ENCODE data around the gene ADRB2. TPM values are rescaled to one million over a fixed set of nuclear protein-coding genes. Genes with fewer than 3 reads are reported as not detected.

The ADRB2 gene
- total RNA-seq, 1 experiment from 2014 or later = 1.0 TPM

DNA sequence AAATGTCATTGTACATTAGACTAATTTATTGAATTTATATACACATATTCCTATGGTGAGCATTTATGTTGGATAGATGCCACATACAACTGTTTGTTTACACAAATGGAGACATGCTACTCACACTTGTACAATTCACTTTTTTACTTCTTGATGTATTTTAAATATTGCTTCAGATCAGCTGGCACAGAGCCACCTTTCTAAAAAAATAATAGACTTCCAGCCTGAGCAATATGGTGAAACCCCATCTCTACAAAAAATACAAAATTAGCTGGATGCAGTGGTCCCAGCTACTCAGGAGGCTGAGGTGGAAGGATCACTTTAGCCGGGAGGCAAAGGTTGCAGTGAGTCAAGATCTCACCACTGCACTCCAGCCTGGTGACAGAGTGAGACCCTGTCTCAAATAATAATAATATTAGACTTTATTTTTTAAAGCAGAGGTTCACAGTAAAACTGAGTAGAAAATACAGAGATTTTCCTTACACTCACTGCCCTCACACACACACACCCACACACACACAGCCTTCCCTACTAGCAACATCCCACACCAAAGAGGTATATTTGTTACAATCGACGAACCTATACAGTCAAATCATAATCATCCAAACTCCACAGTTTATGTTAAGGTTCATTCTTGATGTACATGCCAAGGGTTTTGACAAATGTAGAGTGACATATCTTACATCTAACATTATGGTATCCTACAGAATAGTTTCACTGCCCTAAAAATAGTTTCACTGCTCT lies 16.5 kb upstream of the ADRB2 start:
- no peak for DNase-seq (ENCODE audit: low read depth, low spot score)
- CTCF ChIA-PET = no interaction called here
- in situ Hi-C loops (cut with HindIII; ENCODE audit: low pct_unique_long_range_greater_than_20kb, low sequenced_read_pairs) = no loop called here
- intact Hi-C loops (cut with micrococcal nuclease; ENCODE audit: unreplicated experiment) = no loop called here
- H3K27me3 ChIP-seq (ENCODE audit: control insufficient read depth, insufficient read depth, low read length) = no peaks in the 10 kb centered on the region
- POLR2A ChIA-PET = no interaction called here
- H3K27ac ChIP-seq (ENCODE audit: low read length) = no peak overlapping the region
- no peaks in the 10 kb centered on the region for H3K9me3 ChIP-seq (ENCODE audit: control insufficient read depth, insufficient read depth, low read depth, low read length)
- H3K4me1 ChIP-seq (ENCODE audit: control insufficient read depth, insufficient read depth, low read length) = 0 out of 2 replicates have a peak, but pooled peaks cover 3% of the 10 kb centered on the region
- peak overlapping the region; percentile 28 to 42; a peak in 3 of 4 replicates for H3K4me3 ChIP-seq (ENCODE audit: low read depth in 2 of 2, low read length in 2 of 2)
- BruUV-seq (replicated peaks) = no TSS peak
- no peaks in the 10 kb centered on the region for H3K36me3 ChIP-seq (ENCODE audit: control insufficient read depth, insufficient read depth, low read length)
- no peak for ATAC-seq
- TF ChIP-seq SIN3A (IDR thresholded peaks at IDR 0.05; ENCODE audit: borderline replicate concordance, insufficient read depth, low read depth, low read length) (no peak), POLR2AphosphoS5 (IDR thresholded peaks at IDR 0.05; ENCODE audit: low read depth, low read length) (no peak), TCF7L2 (IDR thresholded peaks at IDR 0.05; ENCODE audit: low read depth, low read length) (no peak)
- TF ChIP-seq, protein P1, sequence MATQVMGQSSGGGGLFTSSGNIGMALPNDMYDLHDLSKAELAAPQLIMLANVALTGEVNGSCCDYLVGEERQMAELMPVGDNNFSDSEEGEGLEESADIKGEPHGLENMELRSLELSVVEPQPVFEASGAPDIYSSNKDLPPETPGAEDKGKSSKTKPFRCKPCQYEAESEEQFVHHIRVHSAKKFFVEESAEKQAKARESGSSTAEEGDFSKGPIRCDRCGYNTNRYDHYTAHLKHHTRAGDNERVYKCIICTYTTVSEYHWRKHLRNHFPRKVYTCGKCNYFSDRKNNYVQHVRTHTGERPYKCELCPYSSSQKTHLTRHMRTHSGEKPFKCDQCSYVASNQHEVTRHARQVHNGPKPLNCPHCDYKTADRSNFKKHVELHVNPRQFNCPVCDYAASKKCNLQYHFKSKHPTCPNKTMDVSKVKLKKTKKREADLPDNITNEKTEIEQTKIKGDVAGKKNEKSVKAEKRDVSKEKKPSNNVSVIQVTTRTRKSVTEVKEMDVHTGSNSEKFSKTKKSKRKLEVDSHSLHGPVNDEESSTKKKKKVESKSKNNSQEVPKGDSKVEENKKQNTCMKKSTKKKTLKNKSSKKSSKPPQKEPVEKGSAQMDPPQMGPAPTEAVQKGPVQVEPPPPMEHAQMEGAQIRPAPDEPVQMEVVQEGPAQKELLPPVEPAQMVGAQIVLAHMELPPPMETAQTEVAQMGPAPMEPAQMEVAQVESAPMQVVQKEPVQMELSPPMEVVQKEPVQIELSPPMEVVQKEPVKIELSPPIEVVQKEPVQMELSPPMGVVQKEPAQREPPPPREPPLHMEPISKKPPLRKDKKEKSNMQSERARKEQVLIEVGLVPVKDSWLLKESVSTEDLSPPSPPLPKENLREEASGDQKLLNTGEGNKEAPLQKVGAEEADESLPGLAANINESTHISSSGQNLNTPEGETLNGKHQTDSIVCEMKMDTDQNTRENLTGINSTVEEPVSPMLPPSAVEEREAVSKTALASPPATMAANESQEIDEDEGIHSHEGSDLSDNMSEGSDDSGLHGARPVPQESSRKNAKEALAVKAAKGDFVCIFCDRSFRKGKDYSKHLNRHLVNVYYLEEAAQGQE (IDR thresholded peaks at IDR 0.05; ENCODE audit: insufficient read depth in 1 of 2, low read depth in 2 of 2, low read length in 1 of 2) = no peak
- TF ChIP-seq, protein P2, sequence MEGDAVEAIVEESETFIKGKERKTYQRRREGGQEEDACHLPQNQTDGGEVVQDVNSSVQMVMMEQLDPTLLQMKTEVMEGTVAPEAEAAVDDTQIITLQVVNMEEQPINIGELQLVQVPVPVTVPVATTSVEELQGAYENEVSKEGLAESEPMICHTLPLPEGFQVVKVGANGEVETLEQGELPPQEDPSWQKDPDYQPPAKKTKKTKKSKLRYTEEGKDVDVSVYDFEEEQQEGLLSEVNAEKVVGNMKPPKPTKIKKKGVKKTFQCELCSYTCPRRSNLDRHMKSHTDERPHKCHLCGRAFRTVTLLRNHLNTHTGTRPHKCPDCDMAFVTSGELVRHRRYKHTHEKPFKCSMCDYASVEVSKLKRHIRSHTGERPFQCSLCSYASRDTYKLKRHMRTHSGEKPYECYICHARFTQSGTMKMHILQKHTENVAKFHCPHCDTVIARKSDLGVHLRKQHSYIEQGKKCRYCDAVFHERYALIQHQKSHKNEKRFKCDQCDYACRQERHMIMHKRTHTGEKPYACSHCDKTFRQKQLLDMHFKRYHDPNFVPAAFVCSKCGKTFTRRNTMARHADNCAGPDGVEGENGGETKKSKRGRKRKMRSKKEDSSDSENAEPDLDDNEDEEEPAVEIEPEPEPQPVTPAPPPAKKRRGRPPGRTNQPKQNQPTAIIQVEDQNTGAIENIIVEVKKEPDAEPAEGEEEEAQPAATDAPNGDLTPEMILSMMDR (IDR thresholded peaks at IDR 0.05) = no peak

DNA sequence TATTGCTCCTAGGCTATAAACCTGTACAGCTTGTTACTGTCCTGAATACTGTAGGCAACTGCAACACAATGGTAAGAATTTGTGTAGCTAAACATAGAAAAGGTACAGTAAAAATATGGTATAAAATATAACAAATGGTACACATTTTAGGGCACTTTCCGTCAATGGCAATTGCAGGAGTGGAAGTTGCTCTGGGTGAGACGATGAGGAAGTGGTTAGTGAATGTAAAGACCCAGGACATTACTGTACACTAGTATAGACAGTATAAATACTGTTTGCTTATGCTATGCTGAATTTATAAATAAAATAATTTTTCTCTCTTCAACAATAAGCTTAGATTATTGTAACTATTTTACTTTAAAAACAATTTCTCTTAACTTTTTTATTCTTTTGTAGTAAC lies 15.6 kb upstream of the ADRB2 start:
- Histone ChIP-seq H3K4me3 (ENCODE audit: low read depth in 2 of 2, low read length in 2 of 2) (no peak overlapping the region), H3K27ac (ENCODE audit: low read length) (no peak overlapping the region), H3K27me3 (ENCODE audit: control insufficient read depth, insufficient read depth, low read length) (no peaks in the 10 kb centered on the region), H3K9me3 (ENCODE audit: control insufficient read depth, insufficient read depth, low read depth, low read length) (no peaks in the 10 kb centered on the region), H3K36me3 (ENCODE audit: control insufficient read depth, insufficient read depth, low read length) (no peaks in the 10 kb centered on the region), H3K4me1 (ENCODE audit: control insufficient read depth, insufficient read depth, low read length) (0 out of 2 replicates have a peak, but pooled peaks cover 3% of the 10 kb centered on the region)
- ChIA-PET POLR2A (no interaction called here), CTCF (no interaction called here)
- DNase-seq (ENCODE audit: low read depth, low spot score) (no peak), ATAC-seq (no peak)
- BruUV-seq (replicated peaks) = no TSS peak
- intact Hi-C loops (cut with micrococcal nuclease; ENCODE audit: unreplicated experiment) (no loop called here), in situ Hi-C loops (cut with HindIII; ENCODE audit: low pct_unique_long_range_greater_than_20kb, low sequenced_read_pairs) (no loop called here)
- TF ChIP-seq, protein P2 (IDR thresholded peaks at IDR 0.05) = no peak
- TF ChIP-seq TCF7L2 (IDR thresholded peaks at IDR 0.05; ENCODE audit: low read depth, low read length) (no peak), POLR2AphosphoS5 (IDR thresholded peaks at IDR 0.05; ENCODE audit: low read depth, low read length) (no peak), SIN3A (IDR thresholded peaks at IDR 0.05; ENCODE audit: borderline replicate concordance, insufficient read depth, low read depth, low read length) (no peak)
- TF ChIP-seq, protein P1 (IDR thresholded peaks at IDR 0.05; ENCODE audit: insufficient read depth in 1 of 2, low read depth in 2 of 2, low read length in 1 of 2) = no peak

Data from Panc1 (cell line).